GM18861 (cell line): Measurements from ENCODE around the gene PPP2R2D.

Source experiments
- ATAC-seq: cut with Tn5 transposase; IDR thresholded peaks from one replicate; pipeline ENCODE4 v1.9.1; 2021; ENCODE audit not compliant: unreplicated experiment

Gene PPP2R2D

DNA sequence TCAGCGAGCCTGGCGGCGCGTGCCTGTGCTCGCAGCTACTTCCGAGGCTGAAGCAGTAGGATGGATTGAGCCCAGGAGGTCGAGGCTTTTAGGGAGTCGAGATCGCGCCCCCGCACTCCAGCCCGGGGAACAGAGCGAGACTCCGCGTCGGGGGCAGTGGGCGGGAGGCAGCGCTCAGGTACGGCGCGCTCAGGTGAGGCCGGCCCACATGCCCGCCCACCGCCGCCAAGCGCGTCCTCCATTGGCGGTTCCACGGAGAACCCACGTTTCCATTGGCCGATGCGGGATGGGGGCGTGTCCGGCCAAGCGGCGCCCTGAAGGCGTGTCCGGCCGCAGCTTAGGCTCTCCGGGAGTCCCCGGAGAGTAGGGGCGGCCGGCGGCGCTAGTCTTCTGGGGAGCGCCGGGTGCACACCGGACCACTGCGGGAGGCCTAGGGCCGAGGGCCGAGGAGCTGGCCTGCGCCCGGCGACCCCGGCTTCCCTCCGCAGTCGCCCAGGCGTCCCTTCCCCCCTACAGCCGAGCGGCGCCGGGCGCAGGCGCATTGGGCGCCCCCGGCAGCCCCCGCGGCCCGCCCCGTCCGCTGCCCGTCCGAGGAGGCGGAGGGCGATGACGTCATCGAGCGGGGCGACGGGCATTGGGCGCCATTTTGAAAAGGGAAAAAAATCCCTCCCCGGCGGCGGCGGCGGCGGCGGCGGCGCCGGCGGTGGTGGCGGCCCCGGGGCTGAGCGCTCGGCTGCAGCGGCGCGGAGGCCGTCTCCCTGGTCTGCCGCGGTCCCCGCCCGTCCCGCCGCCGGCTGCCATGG is at the start of gene PPP2R2D:
PPP2R2D (plus strand) TSS at position 659 of the 803 bp plus-strand sequence; CDS start at position 800, 141 bp downstream.
- peak; percentile 86 for ATAC-seq

DNA sequence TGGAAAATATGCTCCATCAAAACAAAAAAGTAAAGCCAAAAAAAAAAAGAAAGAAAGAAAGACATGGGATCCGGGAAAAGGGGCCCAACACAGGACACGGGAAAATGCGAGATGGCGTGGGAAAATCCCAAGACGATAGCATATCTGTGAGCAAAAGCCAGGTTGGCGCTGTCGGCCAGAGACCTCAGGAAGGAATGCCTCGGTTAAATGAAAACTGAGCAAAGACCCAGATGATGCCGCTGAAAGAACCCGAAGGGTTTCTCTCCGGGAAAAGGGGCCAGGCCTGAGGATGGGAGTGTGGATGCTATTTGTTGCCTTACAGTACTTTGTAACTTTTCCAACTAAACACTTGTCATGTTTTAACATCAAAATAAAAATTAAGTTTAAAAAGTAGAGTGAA is 49.5 kb upstream of the PPP2R2D start:
- no peak for ATAC-seq

DNA sequence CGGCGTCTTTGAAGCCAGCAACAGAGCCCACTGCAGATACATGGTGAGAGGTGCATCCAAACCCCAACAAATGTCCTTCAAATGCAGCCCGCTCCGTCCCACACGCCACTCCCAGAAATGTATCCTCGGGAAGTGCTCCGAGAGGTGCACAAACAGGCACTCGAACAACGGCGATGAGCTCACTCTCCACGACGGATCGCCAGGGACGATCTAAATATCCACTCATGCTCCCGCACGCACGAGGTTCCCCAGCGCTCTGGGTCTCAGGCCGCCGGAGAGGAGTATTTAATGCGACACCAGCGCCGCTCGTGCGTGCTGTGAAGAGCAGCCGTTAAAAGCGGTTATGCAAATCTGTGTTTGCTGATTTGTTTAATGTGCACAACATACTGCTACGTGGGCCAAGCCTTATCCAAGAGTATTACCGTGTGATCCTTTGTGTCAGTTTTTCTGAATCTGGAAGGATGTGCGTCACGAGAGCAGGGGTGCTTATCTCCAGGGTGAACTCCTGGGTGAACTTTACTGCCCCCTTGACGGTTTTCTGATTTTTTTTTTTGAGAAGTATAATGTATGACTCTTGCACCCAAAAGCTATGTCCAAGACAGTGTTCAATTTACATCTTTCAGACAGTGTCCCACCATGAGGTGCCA is 48.5 kb upstream of the PPP2R2D start:
- ATAC-seq: no peak

DNA sequence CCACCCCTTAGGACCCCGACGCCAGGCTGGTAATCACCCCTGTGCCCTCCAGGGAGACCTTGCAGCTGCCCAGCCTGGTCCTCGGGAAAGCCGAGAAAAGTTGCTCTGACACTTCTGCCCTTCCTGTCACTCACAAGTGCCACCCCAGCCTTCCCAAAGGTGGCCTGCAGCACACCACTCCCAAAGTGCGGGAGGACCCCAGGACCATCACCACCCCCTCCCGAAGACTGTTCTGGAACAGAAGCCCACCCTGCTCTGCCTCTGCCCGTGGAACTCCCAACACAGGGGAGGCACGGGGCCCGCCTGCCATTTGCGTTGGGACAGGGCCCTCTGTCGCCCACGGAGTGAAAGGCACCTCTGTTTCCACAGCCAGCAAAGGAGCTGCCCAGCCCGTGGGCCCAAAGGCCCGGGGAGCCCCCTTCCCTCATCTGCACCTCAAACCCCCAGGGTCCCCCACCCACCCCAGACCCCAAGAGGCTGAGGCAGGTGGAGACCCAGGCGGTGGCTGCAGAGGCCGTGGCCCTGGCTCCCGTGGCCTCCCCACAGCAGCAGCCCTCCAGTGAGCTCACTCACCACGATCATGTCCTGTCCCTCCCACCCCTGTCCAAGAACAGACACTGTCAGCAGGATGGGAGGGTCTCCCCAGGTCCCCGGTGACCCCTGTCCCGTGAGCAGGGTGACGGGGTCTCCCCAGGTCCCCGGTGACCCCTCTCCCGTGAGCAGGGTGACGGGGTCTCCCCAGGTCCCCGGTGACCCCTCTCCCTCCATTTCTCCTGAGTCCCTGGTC is 47.8 kb upstream of the PPP2R2D start:
- ATAC-seq: no peak

DNA sequence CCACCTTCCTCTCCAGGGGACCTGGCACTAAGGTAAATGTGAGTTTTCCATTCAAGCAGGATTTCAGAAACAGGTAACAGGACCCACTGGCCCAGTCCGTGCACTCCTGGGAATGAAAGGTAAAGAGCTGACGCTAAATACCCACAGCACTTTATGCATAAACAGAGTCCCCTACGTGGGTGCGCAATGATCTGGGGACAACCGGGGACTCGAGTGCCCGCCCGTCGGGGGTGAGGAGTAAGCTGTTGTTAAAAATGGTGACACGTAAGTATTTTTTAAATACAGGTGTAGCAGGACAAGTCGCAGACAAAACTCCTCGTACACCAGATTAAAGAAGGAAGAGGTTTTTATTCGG is 47.2 kb upstream of the PPP2R2D start:
- ATAC-seq: no peak

DNA sequence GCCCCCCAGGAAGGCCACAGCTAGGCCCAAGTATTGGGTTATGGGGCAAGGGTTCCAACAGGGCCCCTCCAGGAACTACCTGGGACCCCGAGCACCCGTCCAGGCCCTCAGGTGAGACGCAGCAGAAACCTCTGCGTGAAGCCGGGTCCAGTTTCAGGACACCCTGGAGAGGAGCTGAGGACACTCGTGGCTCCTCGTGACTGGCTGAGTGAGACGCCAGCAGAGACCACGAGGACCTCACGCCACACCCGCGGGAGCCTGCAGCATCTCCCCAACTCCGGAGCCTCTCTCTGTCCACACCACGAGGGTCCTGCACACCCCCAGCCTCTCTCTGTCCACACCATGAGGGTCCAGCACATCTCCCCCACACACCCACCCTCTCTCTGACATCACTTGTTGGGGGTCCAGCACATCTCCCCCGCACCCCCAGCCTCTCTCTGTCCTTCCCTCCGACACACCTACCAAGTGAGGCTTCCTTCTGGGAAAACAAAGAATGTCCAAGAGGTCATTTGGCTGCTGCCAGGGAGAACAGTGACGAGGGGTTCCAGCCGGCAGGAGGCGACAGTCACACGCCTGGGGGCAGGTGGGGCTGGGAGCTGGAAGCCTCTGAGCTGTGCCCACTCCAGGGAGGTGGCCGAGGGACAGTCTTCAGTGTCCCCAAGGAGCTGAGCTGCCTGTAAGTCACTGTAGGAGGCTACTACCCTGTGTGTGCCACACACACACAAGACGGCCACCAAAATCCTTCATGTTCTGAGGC is 46.1 kb upstream of the PPP2R2D start:
- no peak for ATAC-seq

DNA sequence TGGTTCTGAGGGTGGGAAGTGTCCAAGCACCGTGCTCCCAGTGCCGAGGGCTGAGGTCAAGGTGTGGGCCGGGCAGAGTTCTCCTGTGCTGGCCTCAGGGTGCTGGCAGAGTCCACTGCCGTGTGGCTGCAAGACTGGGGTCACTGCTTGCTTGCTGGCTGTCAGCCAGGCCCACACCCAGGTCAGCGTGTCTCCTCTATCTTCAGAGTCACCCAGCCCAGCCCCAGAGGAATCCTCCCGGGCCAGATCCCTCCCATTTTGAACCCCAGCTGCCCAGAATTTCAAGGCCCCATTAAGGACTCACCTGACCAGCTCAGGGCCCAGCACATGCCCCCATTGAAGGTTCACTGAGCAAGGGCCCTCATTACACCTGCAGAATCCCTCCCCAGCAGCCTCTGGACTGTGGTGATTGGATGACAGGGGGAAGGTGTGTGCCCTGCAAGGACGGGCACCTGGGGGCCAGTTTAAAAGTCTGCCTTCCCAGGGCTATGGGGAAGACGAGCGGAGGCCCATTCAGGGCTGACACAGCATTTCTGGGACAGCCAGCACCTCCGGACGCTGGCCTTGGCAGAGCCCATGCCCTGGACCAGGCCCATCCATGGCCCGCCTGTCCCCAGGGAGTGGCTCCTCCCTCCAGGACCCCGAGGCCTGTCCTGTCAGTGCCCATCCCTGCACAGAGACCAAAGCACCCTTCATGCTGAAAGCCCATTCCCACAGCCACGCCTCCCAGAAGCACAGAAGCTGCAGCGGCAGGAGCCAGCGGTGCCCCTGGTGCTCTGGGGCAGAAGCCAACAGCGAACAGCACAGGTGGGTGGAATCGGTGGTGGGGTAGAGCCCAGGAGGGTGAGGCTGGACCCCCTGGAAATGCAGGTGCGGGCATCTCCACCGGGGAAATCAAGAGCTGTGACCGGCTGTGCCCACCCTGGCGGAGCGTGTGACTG is 45.1 kb upstream of the PPP2R2D start:
- ATAC-seq: no peak

DNA sequence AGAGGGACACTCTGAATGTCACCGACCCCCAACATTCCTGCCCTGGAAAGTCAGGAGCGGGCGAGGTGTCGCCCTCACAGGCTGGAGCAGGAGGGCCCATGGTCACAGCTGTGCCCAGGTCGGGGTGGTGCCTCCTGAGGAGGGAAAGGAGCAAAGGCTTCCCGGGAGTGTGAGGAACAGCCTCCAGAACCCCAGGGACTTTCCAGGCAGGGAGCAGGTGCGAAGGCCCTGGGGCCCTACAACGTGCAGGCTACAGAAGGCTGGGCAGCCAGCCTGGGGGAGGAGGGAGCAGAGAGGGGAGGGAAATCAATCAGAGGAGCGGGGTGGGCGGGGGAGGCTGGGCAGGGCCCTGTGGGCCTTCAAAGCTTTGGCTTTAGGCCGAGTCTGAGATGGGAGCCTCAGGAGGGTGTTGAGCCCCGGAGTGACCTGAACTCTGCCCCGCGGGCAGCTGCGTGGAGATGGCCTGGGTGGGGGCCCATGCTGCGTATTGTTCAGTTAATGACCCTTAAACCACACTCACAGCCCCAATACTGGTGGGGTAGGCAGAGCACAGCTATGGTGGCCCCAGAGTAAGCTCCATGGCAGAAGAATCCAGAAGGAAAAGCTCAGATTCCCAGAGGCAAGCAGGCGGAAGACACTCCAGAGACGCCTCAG is 44.2 kb upstream of the PPP2R2D start:
- no peak for ATAC-seq

DNA sequence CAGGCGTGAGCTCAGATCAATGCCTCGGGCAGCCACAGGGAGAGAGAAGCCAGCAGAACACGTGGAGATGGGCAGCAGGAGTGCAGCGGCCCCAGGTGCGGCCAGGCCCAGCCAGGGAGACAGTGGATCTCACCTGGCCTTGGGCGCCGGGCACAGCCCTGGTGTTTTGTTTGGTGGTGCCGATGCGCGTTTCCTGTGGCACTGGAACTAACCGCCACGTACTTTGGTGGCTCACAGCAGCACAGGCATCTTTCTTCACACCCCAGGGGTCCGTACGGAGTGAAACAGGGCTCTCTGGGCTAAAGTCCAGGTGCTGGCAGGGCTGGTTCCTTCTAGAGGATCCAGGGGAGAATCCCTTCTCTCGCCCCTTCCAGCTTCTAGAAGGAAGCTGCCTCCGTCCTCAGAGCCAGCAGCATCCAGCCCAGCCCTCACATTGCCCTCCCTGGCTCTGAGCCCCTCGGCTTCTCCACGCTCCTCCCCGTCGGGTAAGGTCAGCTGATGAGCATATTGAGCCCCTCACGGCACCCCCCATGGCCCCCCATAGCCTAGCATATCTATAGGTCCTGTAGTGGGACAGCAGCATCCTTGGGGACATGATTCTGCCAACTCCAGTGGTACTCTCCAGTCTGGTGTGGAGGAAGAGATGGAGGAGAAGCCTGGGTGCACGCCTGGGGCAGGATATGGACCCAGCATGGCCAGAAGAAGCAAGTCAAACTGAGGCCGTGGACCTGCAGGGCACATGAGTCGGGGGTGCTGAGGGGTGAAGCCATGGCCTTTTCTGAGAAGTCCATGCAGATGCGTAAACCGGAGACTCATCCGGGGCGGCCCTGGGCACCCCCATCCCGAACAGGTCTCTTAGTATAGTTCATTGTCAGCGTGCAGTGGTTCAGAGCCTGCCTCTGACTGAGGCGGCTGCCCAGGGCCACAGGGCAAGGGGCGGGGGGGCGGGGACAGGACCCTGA is 43.4 kb upstream of the PPP2R2D start:
- ATAC-seq: no peak

DNA sequence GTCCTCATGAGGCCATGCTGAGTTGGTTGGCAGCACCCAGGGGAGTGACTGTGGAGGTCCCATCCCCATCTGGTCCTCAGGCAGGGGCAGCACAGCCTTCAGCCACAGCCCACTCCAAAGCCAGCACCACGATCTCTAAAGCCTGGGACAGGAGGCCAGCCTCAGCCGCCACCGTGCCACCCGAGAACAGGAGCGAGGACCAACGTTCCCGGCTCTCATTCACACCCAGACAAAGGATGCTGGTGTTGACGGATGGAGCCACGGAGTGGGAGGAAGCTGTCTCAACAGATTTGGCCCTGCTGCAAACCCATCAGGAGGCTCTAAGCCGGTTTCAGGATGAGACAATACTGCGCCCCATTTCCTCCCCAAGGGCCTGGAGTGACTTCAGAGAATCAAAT is 42.7 kb upstream of the PPP2R2D start:
- ATAC-seq: no peak

DNA sequence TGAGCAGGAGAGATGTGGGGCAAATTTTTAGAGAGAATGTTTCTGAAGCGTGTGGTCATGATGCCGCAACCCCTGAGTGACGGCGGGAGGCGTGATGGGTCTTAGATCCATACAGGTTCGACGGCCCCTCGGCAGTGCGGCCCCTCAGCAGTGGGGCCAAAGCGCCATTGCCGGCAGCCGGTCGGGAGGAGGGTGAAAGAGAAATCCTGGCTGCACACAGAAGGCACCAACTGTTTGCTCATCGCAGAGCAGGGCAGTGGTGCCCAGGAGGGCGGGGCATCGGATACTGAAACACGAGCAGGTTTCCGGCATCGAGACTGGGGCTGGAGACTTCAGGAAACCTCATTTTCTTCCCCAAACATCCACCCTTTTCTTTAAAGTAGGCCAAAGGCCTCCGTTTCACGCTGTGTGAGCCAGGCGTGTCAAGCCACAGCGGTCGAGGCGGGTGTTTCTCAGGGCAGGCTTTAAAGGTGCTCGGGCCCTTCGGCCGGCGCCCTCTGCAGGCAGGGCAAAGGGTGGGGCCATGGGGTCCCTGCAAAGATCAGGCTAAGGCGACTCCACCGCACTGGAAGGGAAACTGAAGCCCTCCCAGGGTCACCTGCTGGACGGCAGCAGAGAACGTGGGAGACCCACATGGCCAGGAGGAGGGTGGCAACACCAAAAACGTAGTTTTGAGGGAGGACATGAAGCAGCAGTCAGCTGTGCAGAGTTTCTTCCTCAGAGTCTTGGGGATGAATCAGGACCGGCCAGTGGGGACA is 42.0 kb upstream of the PPP2R2D start:
- ATAC-seq: no peak

DNA sequence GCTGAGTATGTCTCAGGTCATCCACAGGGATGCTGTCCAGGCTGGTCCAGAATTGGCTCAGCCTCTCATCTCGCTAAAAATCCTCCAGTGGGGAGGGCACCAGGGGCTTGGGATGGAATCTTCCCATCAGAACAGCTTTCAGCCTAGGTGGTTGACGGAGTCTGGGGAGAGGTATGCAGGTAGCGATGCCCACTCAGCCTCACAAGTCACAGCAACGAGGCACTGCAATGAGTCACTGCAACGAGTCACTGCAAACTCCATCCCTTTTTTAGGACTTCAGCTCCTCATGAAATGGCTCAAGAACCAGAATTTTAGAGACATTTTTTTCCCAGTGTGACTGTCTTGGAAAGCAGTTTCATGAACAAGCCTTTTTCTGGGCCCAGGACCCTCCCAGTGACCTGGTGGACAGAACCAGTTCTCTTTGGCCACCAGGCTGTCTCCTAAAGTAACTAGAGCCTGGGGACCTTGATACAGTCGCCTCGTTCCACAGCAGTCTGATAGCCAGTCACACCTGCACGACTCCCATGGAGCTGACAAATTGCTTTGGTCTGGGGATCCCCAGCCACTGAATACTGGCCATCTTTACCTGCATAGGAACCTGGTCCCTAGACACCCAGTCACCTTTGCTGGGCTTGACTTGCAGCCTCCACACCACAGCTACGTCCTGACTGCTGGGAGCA is 41.3 kb upstream of the PPP2R2D start:
- ATAC-seq: no peak

DNA sequence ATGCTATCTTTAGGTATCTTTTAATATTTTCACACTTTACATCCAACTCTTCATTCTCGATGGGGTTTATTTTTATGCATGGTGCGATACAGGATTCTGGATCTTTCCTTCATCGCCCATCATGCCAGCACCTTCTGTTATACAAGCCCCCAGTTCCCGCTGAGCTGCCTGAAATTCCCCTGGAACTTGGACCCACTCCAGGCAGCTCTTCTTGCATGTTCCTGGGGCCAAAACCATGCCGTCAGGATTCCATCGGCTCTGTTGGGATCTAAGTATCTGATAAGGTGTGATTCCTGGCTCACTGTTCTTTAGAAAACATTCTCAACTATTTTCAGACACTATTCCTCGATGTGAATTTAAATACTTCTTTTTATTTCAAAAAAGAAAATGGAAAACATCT is 40.5 kb upstream of the PPP2R2D start:
- ATAC-seq: no peak

DNA sequence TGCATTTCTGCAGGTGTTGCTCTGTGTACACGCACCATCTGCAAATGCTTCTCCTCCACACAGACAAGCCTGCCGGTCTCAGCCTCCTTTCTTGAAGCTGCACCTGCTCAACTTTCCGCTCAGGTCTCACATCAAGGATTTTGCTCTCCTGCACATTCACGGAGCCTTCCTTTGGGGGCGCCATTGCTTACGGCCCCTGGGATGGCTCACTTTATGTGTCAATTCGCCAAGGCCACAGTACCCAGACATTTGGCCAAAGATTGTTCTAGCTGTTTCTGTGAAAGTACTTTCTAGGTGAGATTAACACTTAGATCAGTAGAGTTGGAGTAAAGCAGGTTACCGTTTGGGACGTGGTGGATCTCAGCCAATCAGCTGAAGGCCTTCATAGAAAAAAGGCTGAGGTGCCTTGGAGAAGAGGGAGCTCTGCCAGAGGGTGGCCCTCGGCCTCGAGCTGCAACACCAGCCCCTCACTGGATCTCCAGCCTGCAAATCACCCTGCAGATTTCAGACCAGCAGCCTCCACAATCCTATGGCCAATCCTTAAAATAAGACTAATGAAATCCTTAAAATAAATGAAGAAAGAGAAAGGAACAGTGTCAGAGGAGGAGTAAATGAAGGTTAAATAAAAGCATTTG is 39.9 kb upstream of the PPP2R2D start:
- ATAC-seq: no peak

DNA sequence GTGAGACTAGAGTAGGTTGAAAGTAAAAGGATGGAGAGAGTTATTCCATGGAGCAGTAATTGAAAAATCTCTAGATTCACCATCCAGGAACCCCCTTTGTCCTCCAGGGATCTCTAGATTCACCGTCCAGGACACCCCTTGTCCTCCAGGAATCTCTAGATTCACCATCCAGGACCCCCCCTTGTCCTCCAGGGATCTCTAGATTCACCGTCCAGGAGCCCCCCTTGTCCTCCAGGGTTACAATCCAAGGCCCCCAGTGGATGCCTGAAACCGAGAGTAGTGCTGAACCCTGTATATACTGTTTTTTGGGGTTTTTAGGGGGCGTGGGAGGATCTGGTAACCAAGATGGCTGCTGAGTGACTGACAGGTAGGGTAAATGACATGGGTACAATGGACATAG is 38.3 kb upstream of the PPP2R2D start:
- ATAC-seq: no peak

DNA sequence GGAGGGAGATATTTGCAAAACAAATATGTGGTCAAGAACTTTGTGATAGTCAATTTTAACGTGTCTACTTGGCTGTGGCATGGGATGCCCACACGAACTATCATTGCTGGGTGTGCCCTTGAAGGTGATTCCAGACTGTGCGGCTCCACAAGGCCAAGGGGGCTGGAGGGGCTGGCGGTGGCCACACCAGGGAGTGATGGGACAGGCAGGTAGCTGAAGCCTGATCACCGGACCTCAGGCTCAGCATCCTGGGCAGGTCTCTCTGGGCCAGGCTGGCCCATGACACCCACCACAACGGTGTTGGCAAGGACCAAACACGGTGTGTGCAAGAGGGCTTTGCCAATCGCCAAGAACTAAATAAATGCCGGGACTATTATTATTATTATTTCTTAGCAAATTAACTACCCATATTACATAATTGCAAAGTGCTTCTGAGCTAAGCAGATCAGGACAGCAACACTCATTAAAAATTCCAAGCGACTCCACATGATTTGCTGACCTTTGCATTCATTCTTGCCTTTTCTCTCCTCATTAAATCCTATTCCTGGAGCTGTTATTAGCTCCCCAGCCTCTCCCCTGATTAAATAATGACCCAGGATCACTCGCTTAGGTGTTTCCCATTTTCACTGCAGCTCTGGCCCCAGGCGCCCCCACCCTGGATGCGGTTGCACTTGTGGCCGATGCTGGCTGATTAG is 35.4 kb upstream of the PPP2R2D start:
- ATAC-seq: no peak
